Heart right ventricle (tissue), 16 donors: ENCODE results near the gene STX1B. TPM values are rescaled to one million over a fixed set of nuclear protein-coding genes. Genes with fewer than 3 reads are reported as not detected.

ENCODE experiments used
- ATAC-seq, 8 donors: fragments of 200-7000 bp; cut with Tn5 transposase; one replicate each; pipeline ENCODE4 v1.9.1; 2020; ENCODE audit warnings: mild to moderate bottlenecking in 8 of 8, moderate library complexity in 8 of 8, moderate number of reproducible peaks in 1 of 8
- DNase-seq, 2 donors: peaks; one replicate each; pipeline ENCODE4 v3.0.0-alpha.2; 2020
- H3K27ac ChIP-seq, 10 donors: fragments of 200-600 bp; sonication (generic) in 2 of 10; one replicate each; pipeline versions ENCODE4 v1.5.0 to v1.8.0; 2020 to 2022; ENCODE audit warnings: mild to moderate bottlenecking in 3 of 10
- H3K27me3 ChIP-seq, 7 donors: fragments of 200-600 bp; one replicate each; pipeline ENCODE4 v1.8.0; 2021 to 2022; ENCODE audit warnings: mild to moderate bottlenecking in 2 of 7
- H3K36me3 ChIP-seq, 9 donors: fragments of 200-600 bp; sonication (generic) in 1 of 9; one replicate each; pipeline versions ENCODE4 v1.5.0 to v1.8.0; 2020 to 2022; ENCODE audit warnings: mild to moderate bottlenecking in 2 of 9
- H3K4me1 ChIP-seq, 9 donors: fragments of 200-600 bp; sonication (generic) in 1 of 9; one replicate each; pipeline versions ENCODE4 v1.5.0 to v1.8.0; 2020 to 2022; ENCODE audit warnings: mild to moderate bottlenecking in 4 of 9
- H3K4me3 ChIP-seq, 10 donors: fragments of 200-600 bp; sonication (generic) in 2 of 10; one replicate each; pipeline versions ENCODE4 v1.5.0 to v1.8.0; 2020 to 2022; ENCODE audit warnings: mild to moderate bottlenecking in 7 of 10, moderate library complexity in 2 of 10
- H3K9me3 ChIP-seq, 11 donors: fragments of 200-600 bp in 10 of 11; sonication (generic) in 2 of 11; one replicate each; pipeline versions ENCODE4 v1.5.0 to v1.8.0; 2013 to 2022; ENCODE audit warnings: mild to moderate bottlenecking in 2 of 11, control low read depth in 1 of 11, moderate library complexity in 1 of 11
- WGBS, 2 donors: extraction: QIAGEN DNeasy Blood & Tissue Kit; methylation state at CpG; one replicate each; pipeline ENCODE4 v1.1.7; 2013; ENCODE audit warnings: inconsistent platforms in 1 of 2; 5-methylcytosine and 5-hydroxymethylcytosine counted together
- intact Hi-C, 10 donors: fragments of 100-400 bp; cut with DNase I; formaldehyde crosslinking; loops; one replicate each; pipeline versions ENCODE4 v1.11.1 to v1.14.2; 2022
- polyA plus RNA-seq, 2 donors: library from polyadenylated mRNA; stranded (reverse); fragments of 200-250 nt; gene quantifications; one replicate each; pipeline ENCODE4 v1.2.3, GENCODE V29; 2013
- total RNA-seq, 10 donors: library from RNA; stranded (reverse); fragmentation: NEBNext Ultra II Directional in 3 of 10; extraction: Animal tissue kit (Norgen Biotek cat#: 25700) in 3 of 10; gene quantifications; one replicate each; pipeline versions ENCODE4 v1.2.1 to v1.2.4, GENCODE V29; 2021 to 2023
- TF ChIP-seq, protein P1 (sequence below), 9 donors: fragments of 200-600 bp; sonication (generic) in 2 of 9; IDR thresholded peaks; one replicate each; pipeline versions ENCODE4 v1.5.0 to v1.8.0; 2021 to 2022; ENCODE audit warnings: antibody characterized with exemption in 9 of 9, mild to moderate bottlenecking in 5 of 9, moderate library complexity in 1 of 9
- donor health status: Arrhythmogenic right ventricular cardiomyopathy.
- donor health status: ischemic (EF 13 %, LVEDD 7.1; RV severe dilation, severe dysfunction).
- donor health status: healthy with polysubstance abuse.
- donor health status: DM: no; HTN: yes; CAD: no.
- donor health status: DM: no; HTN: no; CAD: no.
- donor health status: ischemic (EF 25% LVEDD 6.9; RV normal size, moderate dysfunction).
- donor health status: ischemic (EF 25% LVEDD 5.7; RV mildly dilated, moderate dysfunction).
- donor health status: healthy.
- donor health status: DM: yes; HTN: yes; CAD: no.
- donor health status: Ischemic cardiomyopathy.
- donor health status: ischemic (EF 35%, LVEDD 5.7; RV mildly dilated, moderate dysfunction).
- donor health status: nonischemic (EF 11% LVEDD 7.7; RV severe dilation, severe dysfunction).
- donor health status: DM: yes; HTN: yes; CAD: no.
- donor health status: PGD.
- donor health status: ischemic (EF 29% LVEDD 5.4; RV normal size, mild dysfunction).
- donor health status: nonischemic (EF 23%, LVEDD 6.1; RV moderate dilation, normal function).

STX1B gene
- total and polyA plus RNA-seq, 12 donors: 0.07 to 2.3 (median 0.90) TPM

GRCh38 chr16:30995927-30996323 lies 14.5 kb downstream of the STX1B start:
- no peaks in the 10 kb centered on the region for H3K27me3 ChIP-seq
- peaks cover 4 to 28% (median 16%) of the 10 kb centered on the region in 9 donors for H3K4me1 ChIP-seq
- 85 to 86% methylated on average over 11 of the region's 11 CpGs for WGBS, 2 donors
- peak overlapping the region in 6 of 10 donors; percentile 39 to 88 (median 66) for H3K27ac ChIP-seq
- H3K9me3 ChIP-seq: no peaks in the 10 kb centered on the region
- peak overlapping the region in 2 of 10 donors; percentile 61 to 64 for H3K4me3 ChIP-seq
- TF ChIP-seq, protein P1, sequence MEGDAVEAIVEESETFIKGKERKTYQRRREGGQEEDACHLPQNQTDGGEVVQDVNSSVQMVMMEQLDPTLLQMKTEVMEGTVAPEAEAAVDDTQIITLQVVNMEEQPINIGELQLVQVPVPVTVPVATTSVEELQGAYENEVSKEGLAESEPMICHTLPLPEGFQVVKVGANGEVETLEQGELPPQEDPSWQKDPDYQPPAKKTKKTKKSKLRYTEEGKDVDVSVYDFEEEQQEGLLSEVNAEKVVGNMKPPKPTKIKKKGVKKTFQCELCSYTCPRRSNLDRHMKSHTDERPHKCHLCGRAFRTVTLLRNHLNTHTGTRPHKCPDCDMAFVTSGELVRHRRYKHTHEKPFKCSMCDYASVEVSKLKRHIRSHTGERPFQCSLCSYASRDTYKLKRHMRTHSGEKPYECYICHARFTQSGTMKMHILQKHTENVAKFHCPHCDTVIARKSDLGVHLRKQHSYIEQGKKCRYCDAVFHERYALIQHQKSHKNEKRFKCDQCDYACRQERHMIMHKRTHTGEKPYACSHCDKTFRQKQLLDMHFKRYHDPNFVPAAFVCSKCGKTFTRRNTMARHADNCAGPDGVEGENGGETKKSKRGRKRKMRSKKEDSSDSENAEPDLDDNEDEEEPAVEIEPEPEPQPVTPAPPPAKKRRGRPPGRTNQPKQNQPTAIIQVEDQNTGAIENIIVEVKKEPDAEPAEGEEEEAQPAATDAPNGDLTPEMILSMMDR (IDR thresholded peaks at IDR 0.05): no peak
- intact Hi-C loops: loop anchor here in 3 of 10 donors (5.0 to 10.0 kb wide), 3 partner anchors 76 to 446 kb away; partner anchors contain the start of genes ZNF646 (in 1 of the 3), ZNF668 (in 1 of the 3) and ZNF843 (in 1 of the 3)
- ATAC-seq (no peak), DNase-seq (no peak)
- no peaks in the 10 kb centered on the region for H3K36me3 ChIP-seq

DNA sequence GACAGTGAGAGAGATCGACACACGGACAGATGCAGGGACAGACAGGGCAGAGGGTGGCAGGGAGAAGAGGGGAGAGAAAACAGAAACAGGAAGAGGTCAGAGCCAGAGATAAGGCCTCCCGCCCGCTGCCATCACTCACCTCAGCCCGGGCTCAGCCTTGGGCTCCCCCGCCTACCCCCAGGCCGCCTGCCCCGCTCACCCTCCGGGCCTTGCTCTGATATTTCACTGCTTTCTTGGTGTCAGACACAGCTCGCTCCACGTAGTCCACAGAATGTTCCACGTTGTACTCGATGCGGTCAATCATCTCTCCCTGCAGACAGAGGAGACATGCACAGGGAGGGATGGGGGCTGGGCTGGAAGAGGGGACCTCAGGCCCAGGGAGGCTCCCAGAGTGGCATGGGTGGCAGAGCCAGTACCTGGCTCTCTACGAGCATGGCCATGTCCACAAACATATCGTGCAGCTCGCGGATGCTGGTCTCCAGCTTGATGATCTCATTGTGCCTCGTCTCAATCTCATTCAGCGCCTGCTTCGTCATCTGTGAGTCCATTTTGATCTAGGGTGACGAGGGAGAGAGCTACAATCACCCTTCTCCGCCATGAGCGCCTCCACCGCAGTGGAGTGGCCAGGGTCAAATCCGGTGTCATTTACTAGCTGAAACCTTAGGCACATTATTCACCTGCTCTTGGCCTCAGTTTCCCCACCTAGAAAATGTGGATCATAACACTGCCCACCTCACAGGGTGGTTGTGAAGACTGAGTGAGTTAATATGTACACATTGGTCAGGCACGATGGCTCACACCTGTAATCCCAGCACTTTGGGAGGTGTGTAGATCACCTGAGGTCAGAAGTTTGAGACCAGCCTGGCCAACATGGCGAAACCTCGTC lies 17.3 kb downstream of the STX1B start:
- Histone ChIP-seq H3K4me1 (peaks cover 4 to 26% (median 12%) of the 10 kb centered on the region in 9 donors), H3K4me3 (no peak overlapping the region), H3K27me3 (no peaks in the 10 kb centered on the region), H3K36me3 (peaks cover 0 to 3% (median 0%) of the 10 kb centered on the region in 9 donors), H3K9me3 (no peaks in the 10 kb centered on the region), H3K27ac (no peak overlapping the region)
- no peak for ATAC-seq
- no peak for DNase-seq
- TF ChIP-seq, protein P1 (IDR thresholded peaks at IDR 0.05): no peak
- intact Hi-C loops: loop anchor here in 2 of 10 donors (5.0 to 10.0 kb wide), 2 partner anchors 39 to 152 kb away; partner anchors contain the start of gene STX4 (in 1 of the 2)
- 68 to 76% methylated on average over 29 of the region's 29 CpGs for WGBS, 2 donors

- H3K27ac ChIP-seq: no peak overlapping the region
- no peaks in the 10 kb centered on the region for H3K27me3 ChIP-seq
- WGBS, 2 donors: 84 to 86% methylated on average over 21 of the region's 21 CpGs
- H3K4me1 ChIP-seq: peaks cover 4 to 17% (median 7%) of the 10 kb centered on the region in 9 donors
- no peak overlapping the region for H3K4me3 ChIP-seq
- DNase-seq (no peak), ATAC-seq (no peak)
- H3K9me3 ChIP-seq: no peaks in the 10 kb centered on the region
- intact Hi-C loops: loop anchor here in 2 of 10 donors (5.0 to 10.0 kb wide), 2 partner anchors 40 to 152 kb away; partner anchors contain the start of gene STX4 (in 1 of the 2)
- TF ChIP-seq, protein P1 (IDR thresholded peaks at IDR 0.05): no peak
- peaks cover 0 to 12% (median 0%) of the 10 kb centered on the region in 9 donors for H3K36me3 ChIP-seq
Observed at GRCh38 chr16:30992276-30992780, 18.1 kb downstream of the STX1B start.

DNA sequence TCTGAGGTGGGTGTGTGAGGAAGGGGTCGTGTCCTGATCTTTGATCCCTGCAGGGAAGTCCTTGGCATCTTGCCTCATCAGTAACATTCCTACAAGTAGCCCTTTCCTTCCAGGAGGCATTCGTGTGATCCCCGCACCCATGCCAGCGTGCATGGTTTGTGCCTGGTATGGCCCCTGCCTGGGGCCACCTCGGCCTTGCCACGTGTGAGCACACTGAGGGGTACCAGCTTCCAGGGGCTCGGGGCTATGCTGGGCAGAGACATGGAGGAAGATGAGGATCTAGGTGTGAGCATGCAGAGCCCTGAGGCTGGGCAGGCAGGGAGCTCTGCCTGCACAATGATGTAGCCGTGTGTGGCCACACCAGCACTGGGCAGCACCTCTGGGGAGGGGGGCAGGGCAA lies 19.4 kb downstream of the STX1B start:
- TF ChIP-seq, protein P1 (IDR thresholded peaks at IDR 0.05): no peak
- intact Hi-C loops: loop anchor here in 2 of 10 donors (5.0 to 10.0 kb wide), 2 partner anchors 41 to 154 kb away; partner anchors contain the start of gene STX4 (in 1 of the 2)
- peaks cover 0 to 6% (median under 1%) of the 10 kb centered on the region in 9 donors for H3K4me1 ChIP-seq
- no peaks in the 10 kb centered on the region for H3K27me3 ChIP-seq
- no peaks in the 10 kb centered on the region for H3K9me3 ChIP-seq
- no peak overlapping the region for H3K27ac ChIP-seq
- H3K4me3 ChIP-seq: no peak overlapping the region
- ATAC-seq (no peak), DNase-seq (no peak)
- WGBS, 2 donors: 77 to 81% methylated on average over 8 of the region's 8 CpGs
- peaks cover 0 to 20% (median 0%) of the 10 kb centered on the region in 9 donors for H3K36me3 ChIP-seq
